Activated CD4-positive, alpha-beta T cell treated with anti-CD3 and anti-CD28 coated beads, Interleukin-2, amount 50 U/mL, for 48 hours (primary cell): ENCODE data around the gene AOC2.

ENCODE experiments used
- DNase-seq, 2 experiments: peaks; one replicate each; pipeline ENCODE4 v3.0.0-alpha.2; 2020

Gene AOC2

GRCh38 chr17:42844271-42844670 lies at the start of gene AOC2:
Gene AOC2 (plus strand): TSS chr17:42844580. CDS start chr17:42844627, 47 bp downstream.
- DNase-seq = no peak

GRCh38 chr17:42795061-42795460 lies 49.3 kb upstream of the AOC2 start:
- no peak for DNase-seq

GRCh38 chr17:42795465-42795864 lies 48.9 kb upstream of the AOC2 start:
- DNase-seq = no peak

GRCh38 chr17:42796066-42796758 lies 48.2 kb upstream of the AOC2 start:
- no peak for DNase-seq

GRCh38 chr17:42797067-42798007 lies 47.0 kb upstream of the AOC2 start:
- DNase-seq = no peak

GRCh38 chr17:42798011-42798382 lies 46.4 kb upstream of the AOC2 start:
- DNase-seq = no peak

- DNase-seq = peak; percentile 84 to 88
These were observed 45.7 kb upstream of the AOC2 start, which contains the start of the genes CNTD1 and COA3 for GRCh38 chr17:42798383-42799380. Gene CNTD1 (plus strand): TSS chr17:42798861. CDS start chr17:42799068, 207 bp downstream. Gene COA3 (minus strand): TSS chr17:42798704. CDS start chr17:42798681, 23 bp downstream.

- no peak for DNase-seq
These were observed 41.1 kb upstream of the AOC2 start for GRCh38 chr17:42803074-42803883.

- no peak for DNase-seq
These were observed 39.4 kb upstream of the AOC2 start for GRCh38 chr17:42804918-42805367.

GRCh38 chr17:42806249-42806648 lies 38.1 kb upstream of the AOC2 start:
- no peak for DNase-seq

- DNase-seq = no peak
These were observed 35.1 kb upstream of the AOC2 start for GRCh38 chr17:42809250-42809649.

- DNase-seq = no peak
These were observed 29.6 kb upstream of the AOC2 start for GRCh38 chr17:42814633-42815399.

- DNase-seq = no peak
These were observed 26.5 kb upstream of the AOC2 start for GRCh38 chr17:42817866-42818265.

- DNase-seq = no peak
These were observed 26.0 kb upstream of the AOC2 start for GRCh38 chr17:42818379-42818778.

- DNase-seq = peak; percentile 76 to 80
These were observed 24.3 kb upstream of the AOC2 start for GRCh38 chr17:42819939-42820535.

- DNase-seq = no peak
These were observed 23.2 kb upstream of the AOC2 start for GRCh38 chr17:42821176-42821575.

GRCh38 chr17:42827472-42827871 lies 16.9 kb upstream of the AOC2 start:
- DNase-seq = no peak

GRCh38 chr17:42830971-42831370 lies 13.4 kb upstream of the AOC2 start:
- no peak for DNase-seq

GRCh38 chr17:42832213-42832933 lies 12.0 kb upstream of the AOC2 start:
- no peak for DNase-seq
